Activated CD4-positive, alpha-beta memory T cell treated with anti-CD3 and anti-CD28 coated beads, Interleukin-2, amount 10 ng/mL, durations not matched to agents 7 days and 5 days (primary cell): ENCODE measurements around the gene KAZN. TPM values are rescaled to one million over a fixed set of nuclear protein-coding genes. Genes with fewer than 3 reads are reported as not detected.

Experiments used
- CTCF ChIA-PET: fragments of 350-600 bp; sonication (Branson Sonifier 250); formaldehyde crosslinking; loops from one replicate; lab custom pipeline; 2021; ENCODE audit warnings: antibody characterized with exemption, inconsistent platforms; lab: Charles Lee
- POLR2A ChIA-PET: fragments of 350-600 bp; sonication (Branson Sonifier 250); formaldehyde crosslinking; loops from one replicate; lab custom pipeline; 2021; ENCODE audit warnings: antibody characterized with exemption; lab: Charles Lee
- DNase-seq: peaks from one replicate; pipeline ENCODE4 v3.0.0-alpha.2; 2020
- H3K27ac Mint-ChIP-seq: one replicate; pipeline ENCODE4 v1.8.0; 2021; ENCODE audit warnings: mild to moderate bottlenecking, mixed read lengths
- H3K27me3 Mint-ChIP-seq: one replicate; pipeline ENCODE4 v1.8.0; 2021; ENCODE audit warnings: mixed read lengths
- H3K36me3 Mint-ChIP-seq: one replicate; pipeline ENCODE4 v1.8.0; 2021; ENCODE audit warnings: low read depth, mixed read lengths
- H3K4me1 Mint-ChIP-seq: one replicate; pipeline ENCODE4 v1.8.0; 2021; ENCODE audit warnings: mixed read lengths
- H3K4me3 Mint-ChIP-seq: one replicate; pipeline ENCODE4 v1.8.0; 2021; ENCODE audit warnings: mild to moderate bottlenecking, mixed read lengths
- H3K9me3 Mint-ChIP-seq: one replicate; pipeline ENCODE4 v1.8.0; 2021; ENCODE audit warnings: mixed read lengths
- total RNA-seq, 2 experiments: library from RNA; stranded (reverse); gene quantifications; one replicate each; pipeline ENCODE4 v1.2.3, GENCODE V29; 2021

KAZN gene
- total RNA-seq, 2 experiments from 2014 or later = 0.30 to 0.43 TPM

DNA sequence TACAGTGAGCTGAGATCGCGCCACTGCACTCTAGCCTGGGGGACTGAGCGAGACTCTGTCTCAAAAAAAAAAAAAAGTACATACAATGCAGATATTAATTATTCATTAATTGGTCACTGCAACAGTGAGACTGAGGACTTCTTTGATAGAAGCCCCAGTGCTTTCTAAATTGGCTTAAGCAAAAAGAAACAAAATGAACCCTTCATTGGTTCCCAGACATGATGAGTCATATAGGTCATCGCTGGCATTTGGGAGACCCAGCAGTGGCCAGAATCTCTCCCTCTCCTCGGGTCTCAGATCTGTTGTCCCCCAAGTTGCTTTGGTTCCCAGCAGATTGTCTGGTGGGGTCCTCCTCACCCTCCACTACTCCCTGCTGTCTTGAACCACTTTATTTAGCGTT lies 144.9 kb downstream of the KAZN start:
- H3K4me3 Mint-ChIP-seq = no peak overlapping the region
- ChIA-PET CTCF (no interaction called here), POLR2A (no interaction called here)
- no peaks in the 10 kb centered on the region for H3K36me3 Mint-ChIP-seq
- H3K4me1 Mint-ChIP-seq = no peaks in the 10 kb centered on the region
- H3K27me3 Mint-ChIP-seq = peaks cover 5% of the 10 kb centered on the region
- H3K27ac Mint-ChIP-seq = no peak overlapping the region
- no peak for DNase-seq
- no peaks in the 10 kb centered on the region for H3K9me3 Mint-ChIP-seq

DNA sequence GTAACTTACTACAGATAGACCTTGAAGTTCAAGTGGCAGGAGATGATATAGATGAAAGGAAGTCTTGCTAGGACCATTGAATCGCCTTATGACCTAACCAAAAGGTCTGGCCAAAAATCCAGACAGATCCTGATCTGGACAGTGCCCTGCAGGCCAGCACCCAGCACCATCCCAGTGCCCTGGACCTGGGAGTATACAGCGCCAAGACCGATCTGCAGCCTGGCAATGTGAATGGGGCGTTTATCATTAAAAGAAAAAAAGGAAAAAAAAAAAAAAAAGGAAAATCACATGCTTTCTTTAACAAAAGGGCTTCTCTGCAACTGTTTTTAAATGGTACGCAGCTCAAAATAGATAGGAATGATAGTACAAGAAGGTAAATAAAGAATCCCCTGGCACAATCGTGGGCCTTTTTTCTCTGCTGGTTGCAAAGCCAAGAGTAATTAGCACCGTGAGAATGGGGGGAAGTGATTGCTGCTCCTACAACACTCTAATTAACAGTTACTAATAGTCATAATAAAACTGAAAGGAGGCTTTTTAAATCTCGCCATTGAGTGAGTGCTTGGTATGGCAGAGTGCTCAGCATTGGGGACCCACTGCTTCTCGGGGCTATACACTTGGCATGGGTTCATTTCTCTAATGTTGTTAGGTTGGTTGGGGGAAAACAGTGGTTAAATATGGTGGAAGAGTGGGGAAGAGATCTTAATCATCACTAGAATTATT lies 146.7 kb downstream of the KAZN start:
- ChIA-PET CTCF (no interaction called here), POLR2A (no interaction called here)
- Mint-ChIP-seq H3K27me3 (peaks cover 5% of the 10 kb centered on the region), H3K4me1 (no peaks in the 10 kb centered on the region), H3K36me3 (no peaks in the 10 kb centered on the region), H3K9me3 (no peaks in the 10 kb centered on the region), H3K4me3 (no peak overlapping the region), H3K27ac (no peak overlapping the region)
- no peak for DNase-seq

DNA sequence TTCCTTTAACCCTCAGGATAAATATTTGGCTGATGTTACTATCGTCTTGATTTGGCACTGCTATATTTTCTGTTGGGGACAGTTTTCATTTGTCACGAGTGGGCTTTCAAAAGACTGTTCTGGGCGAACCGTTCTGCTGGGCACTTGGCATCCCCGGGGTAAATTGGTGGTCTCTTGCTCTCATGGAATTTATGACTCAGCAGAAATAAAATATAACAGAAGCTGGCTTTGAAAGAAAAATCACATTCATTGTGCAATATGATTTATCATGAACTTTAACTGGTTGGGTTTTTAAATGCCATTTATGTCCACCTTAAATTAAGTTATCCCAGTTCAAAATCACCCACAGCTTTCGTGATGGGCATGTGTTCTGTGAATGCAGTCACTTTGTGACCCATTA lies 147.3 kb downstream of the KAZN start:
- ChIA-PET CTCF (no interaction called here), POLR2A (no interaction called here)
- Mint-ChIP-seq H3K9me3 (no peaks in the 10 kb centered on the region), H3K4me3 (no peak overlapping the region), H3K27ac (no peak overlapping the region), H3K36me3 (no peaks in the 10 kb centered on the region), H3K4me1 (no peaks in the 10 kb centered on the region), H3K27me3 (peaks cover 4% of the 10 kb centered on the region)
- DNase-seq = no peak

DNA sequence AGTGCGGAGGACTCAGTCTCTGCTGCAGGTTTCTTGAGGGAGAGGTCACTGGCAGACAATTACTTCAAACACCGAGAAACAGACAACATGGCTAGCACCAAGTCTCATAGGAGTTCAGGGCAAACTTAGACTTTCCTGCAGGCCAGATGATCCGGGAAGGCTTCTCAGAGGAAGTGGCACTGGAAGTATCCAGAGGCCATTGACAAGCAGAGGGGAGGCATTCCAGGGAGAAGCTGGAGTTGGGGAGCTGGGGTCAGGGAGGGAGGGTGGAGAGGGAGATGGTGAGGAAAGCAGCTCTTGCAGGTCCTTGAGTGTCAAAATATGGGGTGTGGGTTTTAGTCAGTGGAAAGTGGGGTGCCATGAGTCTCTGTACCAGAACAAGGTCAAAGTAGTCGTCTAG lies 147.9 kb downstream of the KAZN start:
- H3K27ac Mint-ChIP-seq = no peak overlapping the region
- CTCF ChIA-PET = no interaction called here
- POLR2A ChIA-PET = no interaction called here
- H3K4me3 Mint-ChIP-seq = no peak overlapping the region
- no peak for DNase-seq
- H3K4me1 Mint-ChIP-seq = no peaks in the 10 kb centered on the region
- no peaks in the 10 kb centered on the region for H3K36me3 Mint-ChIP-seq
- peaks cover 4% of the 10 kb centered on the region for H3K27me3 Mint-ChIP-seq
- H3K9me3 Mint-ChIP-seq = no peaks in the 10 kb centered on the region

DNA sequence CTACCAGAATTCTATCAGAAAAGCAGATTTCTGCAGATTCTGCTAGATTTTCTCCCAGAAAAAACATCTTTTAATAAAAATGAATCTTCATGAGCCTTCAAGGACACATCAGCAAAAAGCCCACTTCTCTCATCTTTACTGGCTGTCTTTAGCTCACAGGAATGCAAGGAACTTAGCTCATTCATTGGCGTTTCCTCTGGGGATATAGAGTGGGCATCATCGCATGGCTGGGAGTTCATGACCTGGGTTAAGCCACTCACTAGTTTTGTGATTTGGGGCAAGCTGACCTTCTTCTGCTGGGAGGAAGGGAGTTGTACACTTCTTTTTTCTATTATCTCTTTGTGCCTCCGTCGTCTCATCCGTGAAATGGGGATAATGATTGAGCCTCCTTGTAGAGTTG lies 149.7 kb downstream of the KAZN start:
- no peak overlapping the region for H3K4me3 Mint-ChIP-seq
- no peak overlapping the region for H3K27ac Mint-ChIP-seq
- H3K4me1 Mint-ChIP-seq = no peaks in the 10 kb centered on the region
- DNase-seq = no peak
- POLR2A ChIA-PET = no interaction called here
- CTCF ChIA-PET = no interaction called here
- no peaks in the 10 kb centered on the region for H3K9me3 Mint-ChIP-seq
- no peaks in the 10 kb centered on the region for H3K36me3 Mint-ChIP-seq
- H3K27me3 Mint-ChIP-seq = peaks cover 3% of the 10 kb centered on the region

DNA sequence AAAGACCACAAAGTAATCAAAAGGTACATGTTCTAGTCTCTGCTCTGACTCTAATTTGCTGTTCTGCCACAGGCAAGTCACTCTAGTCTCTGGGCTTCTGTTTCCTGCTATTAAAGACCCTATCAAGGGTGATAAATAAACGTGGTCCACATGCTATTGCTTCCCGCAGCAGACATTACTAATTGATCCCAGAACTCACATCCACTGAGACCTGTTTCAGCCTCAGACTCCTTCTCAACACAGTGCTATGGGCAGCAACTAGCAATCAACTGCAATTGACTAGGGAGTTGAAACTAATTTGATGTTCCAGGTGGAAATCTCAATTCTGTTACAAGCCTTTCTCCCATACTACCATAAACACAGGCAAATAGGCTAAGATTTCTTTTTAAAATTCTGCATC lies 150.5 kb downstream of the KAZN start:
- no peaks in the 10 kb centered on the region for H3K9me3 Mint-ChIP-seq
- peaks cover 3% of the 10 kb centered on the region for H3K27me3 Mint-ChIP-seq
- POLR2A ChIA-PET = no interaction called here
- CTCF ChIA-PET = no interaction called here
- H3K27ac Mint-ChIP-seq = no peak overlapping the region
- H3K36me3 Mint-ChIP-seq = no peaks in the 10 kb centered on the region
- H3K4me3 Mint-ChIP-seq = no peak overlapping the region
- H3K4me1 Mint-ChIP-seq = no peaks in the 10 kb centered on the region
- no peak for DNase-seq

DNA sequence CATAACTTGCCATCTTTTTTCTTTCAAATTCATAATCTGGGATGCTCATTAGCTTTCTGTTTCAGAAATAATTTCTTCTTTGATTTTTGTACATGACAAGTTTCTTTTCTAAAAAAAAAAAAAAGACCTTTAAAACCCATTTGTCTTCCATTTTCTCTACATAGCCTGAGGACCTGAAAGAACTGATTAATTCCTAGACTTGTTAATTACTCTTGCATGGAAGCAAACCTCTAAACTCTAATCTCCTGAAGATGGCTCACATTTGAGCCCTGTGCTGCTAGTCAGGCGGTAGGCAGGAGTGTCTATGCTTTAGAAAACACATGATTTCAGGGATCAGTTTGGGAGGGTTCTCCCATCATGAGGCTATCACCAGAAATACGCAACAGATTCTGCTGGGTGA lies 152.0 kb downstream of the KAZN start:
- no peaks in the 10 kb centered on the region for H3K4me1 Mint-ChIP-seq
- no peak for DNase-seq
- ChIA-PET CTCF (no interaction called here), POLR2A (no interaction called here)
- H3K4me3 Mint-ChIP-seq = no peak overlapping the region
- H3K9me3 Mint-ChIP-seq = no peaks in the 10 kb centered on the region
- no peak overlapping the region for H3K27ac Mint-ChIP-seq
- H3K27me3 Mint-ChIP-seq = peaks cover 3% of the 10 kb centered on the region
- no peaks in the 10 kb centered on the region for H3K36me3 Mint-ChIP-seq

DNA sequence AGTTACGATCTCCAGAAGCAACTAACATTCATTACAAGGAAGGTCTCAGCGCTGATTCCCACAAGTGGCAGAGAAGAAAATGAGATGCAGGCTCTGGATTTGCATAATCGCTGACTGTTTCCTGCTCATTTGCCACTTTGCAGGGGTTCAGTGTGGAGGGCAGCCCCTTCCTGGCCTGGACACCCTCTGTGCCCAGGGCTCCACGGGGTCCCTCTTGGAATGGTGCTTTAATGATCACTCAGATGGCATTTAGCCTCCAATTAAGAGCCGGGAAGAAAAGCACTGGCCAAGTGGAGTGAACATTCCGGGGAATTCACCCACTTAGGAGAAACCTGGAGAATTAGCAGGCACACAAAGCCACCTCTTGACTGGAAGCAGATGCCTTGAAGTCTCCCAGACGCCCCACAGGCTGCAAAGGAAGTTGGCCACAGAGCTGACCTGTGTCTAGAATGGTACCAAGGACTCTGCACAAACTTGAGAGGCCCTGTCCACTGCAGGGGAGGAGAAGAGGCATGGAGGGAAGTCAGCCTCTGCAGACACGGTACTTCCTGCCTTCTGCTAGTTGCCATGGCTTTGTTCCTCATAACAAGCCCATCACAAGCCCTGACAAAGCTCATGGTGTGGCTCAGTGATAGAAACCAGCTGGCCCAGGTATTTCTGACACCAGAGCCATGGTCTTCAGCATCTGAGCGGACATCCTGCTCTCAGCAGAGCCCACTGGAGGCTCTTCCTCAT lies 157.2 kb downstream of the KAZN start:
- POLR2A ChIA-PET = no interaction called here
- DNase-seq = no peak
- CTCF ChIA-PET = no interaction called here
- H3K9me3 Mint-ChIP-seq = no peaks in the 10 kb centered on the region
- H3K4me1 Mint-ChIP-seq = no peaks in the 10 kb centered on the region
- H3K27me3 Mint-ChIP-seq = no peaks in the 10 kb centered on the region
- no peaks in the 10 kb centered on the region for H3K36me3 Mint-ChIP-seq
- no peak overlapping the region for H3K4me3 Mint-ChIP-seq
- no peak overlapping the region for H3K27ac Mint-ChIP-seq

DNA sequence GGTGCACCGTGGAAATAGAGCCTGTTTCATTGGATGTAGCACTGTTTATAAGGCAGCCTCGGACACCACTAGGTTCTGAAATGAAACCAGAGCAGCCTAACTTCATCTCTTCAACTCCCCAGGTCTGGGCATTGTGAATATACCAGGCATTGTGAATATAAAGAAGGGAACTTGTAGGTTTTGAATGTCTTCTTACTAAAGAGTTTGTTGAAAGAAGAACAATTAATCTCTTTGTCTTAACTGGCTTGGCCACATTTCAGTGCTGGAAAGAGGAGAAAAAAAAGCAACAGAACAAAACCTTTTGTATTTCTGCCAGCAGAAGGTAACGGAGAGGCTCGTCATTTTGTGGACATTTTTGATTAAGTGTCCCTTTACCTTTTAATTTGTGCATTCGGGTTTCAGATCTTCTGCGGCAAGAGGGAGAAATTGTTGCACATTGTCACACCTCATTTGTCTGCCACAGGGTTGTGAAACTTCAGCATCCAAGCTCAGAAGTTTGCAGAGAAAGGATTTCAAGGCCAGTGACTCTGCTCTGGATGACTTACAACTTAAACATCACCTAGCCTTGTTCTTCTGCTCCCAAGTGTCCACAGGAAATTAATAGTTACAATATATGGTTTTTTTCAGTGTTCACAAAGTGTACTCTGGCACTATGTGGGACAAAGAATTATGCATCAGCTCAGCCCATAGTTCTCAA lies 158.3 kb downstream of the KAZN start:
- H3K9me3 Mint-ChIP-seq = no peaks in the 10 kb centered on the region
- CTCF ChIA-PET = no interaction called here
- POLR2A ChIA-PET = no interaction called here
- H3K36me3 Mint-ChIP-seq = no peaks in the 10 kb centered on the region
- H3K4me1 Mint-ChIP-seq = no peaks in the 10 kb centered on the region
- no peak overlapping the region for H3K4me3 Mint-ChIP-seq
- H3K27ac Mint-ChIP-seq = no peak overlapping the region
- no peak for DNase-seq
- no peaks in the 10 kb centered on the region for H3K27me3 Mint-ChIP-seq

DNA sequence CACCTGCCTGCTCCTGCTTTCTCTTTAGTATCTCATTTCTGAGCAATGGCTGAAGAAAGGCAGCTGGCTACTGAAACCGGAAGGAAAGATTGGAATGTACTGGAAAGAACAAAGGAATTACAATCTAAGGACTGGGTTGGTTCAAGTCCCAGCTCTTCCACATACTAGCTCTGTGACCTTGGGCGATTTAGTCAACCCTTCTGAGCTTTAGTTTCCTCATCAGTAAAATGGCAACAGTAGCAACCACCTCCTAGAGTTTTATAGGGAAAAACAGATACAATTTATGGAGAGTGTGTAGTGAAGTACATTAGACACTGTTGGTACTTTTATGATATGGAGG lies 158.8 kb downstream of the KAZN start:
- CTCF ChIA-PET = no interaction called here
- POLR2A ChIA-PET = no interaction called here

DNA sequence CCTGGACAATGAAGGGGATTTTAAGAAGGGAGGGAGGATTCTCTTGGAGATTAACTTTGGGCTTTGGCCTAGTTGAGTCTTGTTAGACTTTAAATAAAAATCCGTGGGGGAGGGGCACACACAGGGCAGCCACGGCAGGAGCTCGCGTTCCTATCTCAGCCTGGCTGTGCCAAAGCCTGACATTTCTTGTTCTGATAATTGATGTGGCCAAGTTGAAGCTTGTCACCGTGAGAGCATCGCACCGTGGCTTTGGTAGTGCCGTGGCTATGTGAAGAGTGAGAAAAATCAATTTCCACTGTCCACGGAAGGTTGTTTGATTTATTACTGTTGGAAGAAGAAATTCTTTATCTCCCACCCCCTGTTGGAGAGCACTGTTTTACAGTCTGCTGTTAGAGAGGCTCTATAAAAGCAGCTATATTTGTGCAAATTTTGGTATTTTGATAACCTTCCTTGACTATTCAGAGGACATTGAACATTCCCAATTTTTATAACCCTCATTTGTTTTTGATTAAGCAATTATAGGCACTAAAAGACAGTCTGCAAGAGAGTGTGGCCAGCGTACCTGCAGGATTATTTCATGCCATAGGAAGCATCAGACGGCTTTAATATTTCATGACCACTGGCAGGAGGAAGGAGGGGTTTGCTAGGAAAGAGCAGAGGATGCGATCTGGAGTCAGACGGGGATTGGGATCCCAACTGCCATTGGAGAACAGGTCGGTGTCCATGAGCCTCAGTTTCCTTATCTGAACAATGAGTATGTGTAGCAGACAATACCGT lies 160.7 kb downstream of the KAZN start:
- ChIA-PET POLR2A (no interaction called here), CTCF (no interaction called here)
- Mint-ChIP-seq H3K4me1 (no peaks in the 10 kb centered on the region), H3K9me3 (no peaks in the 10 kb centered on the region), H3K27ac (no peak overlapping the region), H3K4me3 (no peak overlapping the region), H3K27me3 (no peaks in the 10 kb centered on the region), H3K36me3 (no peaks in the 10 kb centered on the region)
- no peak for DNase-seq

More for the DNA sequence above, 158.8 kb downstream of the KAZN start:
- Mint-ChIP-seq H3K4me3 (no peak overlapping the region), H3K9me3 (no peaks in the 10 kb centered on the region), H3K27ac (no peak overlapping the region), H3K27me3 (no peaks in the 10 kb centered on the region), H3K4me1 (no peaks in the 10 kb centered on the region), H3K36me3 (no peaks in the 10 kb centered on the region)
- DNase-seq = no peak

DNA sequence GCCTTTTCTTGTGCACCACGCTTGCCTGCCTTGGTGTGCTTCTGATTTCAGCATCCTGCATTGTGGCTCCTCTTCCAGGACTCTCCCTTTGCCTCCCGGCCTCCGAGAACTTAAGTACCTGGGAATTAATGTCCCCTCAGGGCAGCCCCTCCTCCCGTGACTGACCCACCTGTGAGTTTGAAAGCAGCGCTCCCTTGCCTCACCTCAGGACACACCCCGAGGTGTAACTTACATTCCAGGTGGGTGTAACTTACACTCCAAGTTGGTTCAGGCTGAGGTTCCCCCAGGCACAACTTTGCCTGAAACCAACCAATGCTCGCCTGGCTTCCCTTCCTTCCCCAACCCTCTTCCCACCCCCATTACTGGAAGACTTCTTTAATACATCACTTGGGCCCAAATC lies 161.4 kb downstream of the KAZN start:
- Mint-ChIP-seq H3K27me3 (no peaks in the 10 kb centered on the region), H3K4me3 (no peak overlapping the region), H3K36me3 (no peaks in the 10 kb centered on the region), H3K9me3 (no peaks in the 10 kb centered on the region), H3K4me1 (no peaks in the 10 kb centered on the region), H3K27ac (no peak overlapping the region)
- POLR2A ChIA-PET = no interaction called here
- no peak for DNase-seq
- CTCF ChIA-PET = no interaction called here

DNA sequence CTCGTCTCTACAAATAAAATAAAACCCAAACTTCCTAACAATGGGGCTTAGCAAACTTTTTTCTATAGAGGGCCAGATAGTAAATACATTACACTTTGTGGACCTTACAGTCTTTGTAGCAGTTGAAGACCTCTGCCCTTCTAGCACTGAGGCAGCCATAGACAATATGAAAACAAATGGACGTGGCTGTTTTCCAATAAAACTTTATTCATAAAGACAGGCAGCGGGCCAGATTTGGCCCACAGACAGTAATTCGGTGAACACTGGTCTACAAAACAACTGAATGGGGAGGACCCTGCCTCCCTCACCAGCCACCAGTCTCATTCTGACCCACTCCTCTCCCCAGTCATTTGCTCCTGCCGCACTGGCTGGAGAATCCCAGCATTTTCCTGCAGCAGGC lies 162.3 kb downstream of the KAZN start:
- ChIA-PET CTCF (no interaction called here), POLR2A (no interaction called here)
- Mint-ChIP-seq H3K27ac (no peak overlapping the region), H3K4me1 (no peaks in the 10 kb centered on the region), H3K4me3 (no peak overlapping the region), H3K36me3 (no peaks in the 10 kb centered on the region), H3K9me3 (no peaks in the 10 kb centered on the region), H3K27me3 (no peaks in the 10 kb centered on the region)
- DNase-seq = no peak
